GM21447 (cell line): ENCODE results near the gene ISM2.
A peak's percentile ranks its signal among the peaks of the same experiment; 100 is the strongest.

Experiments
- ATAC-seq: cut with Tn5 transposase; IDR thresholded peaks from one replicate; pipeline ENCODE4 v1.9.1; 2021; ENCODE audit not compliant: unreplicated experiment

ISM2 gene

DNA sequence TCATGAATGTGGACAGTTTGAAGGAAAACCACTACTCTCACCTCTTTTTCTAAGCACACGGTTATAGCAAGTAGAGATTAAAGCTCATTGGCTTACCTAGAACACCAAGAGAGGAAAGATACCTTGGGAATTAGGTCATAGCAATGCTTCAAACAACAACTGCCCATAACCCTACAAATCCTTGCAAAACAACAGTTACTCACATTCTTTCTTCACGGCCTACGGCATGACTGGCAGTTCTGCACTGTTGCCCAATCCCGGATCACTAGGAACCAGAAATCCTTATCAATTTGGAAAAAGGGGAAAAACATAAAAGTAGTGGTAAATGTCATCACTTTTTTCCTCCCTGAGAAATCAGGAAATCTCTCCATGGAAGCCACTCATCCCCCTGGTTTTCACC lies 9.6 kb upstream of the ISM2 start:
- ATAC-seq, result no peak

DNA sequence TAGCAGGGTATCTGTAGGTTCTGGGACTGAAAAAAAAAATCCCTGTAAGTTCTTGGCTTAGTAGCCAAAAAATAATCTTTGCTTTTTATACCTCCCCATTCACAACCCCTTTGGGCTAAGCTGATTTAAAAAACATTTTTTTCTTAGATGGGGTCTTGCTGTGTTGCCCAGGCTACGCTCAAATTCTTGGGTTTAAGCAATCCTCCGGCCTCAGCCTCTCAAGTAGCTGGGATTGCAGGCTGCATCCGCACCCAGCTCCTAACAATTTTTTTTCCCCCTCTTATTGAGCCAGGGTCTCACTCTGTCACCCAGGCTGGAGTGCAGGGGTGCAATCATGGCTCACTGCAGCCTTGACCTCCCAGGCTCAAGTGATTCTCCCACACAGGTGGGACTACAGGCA lies 9.1 kb upstream of the ISM2 start:
- ATAC-seq, result no peak

DNA sequence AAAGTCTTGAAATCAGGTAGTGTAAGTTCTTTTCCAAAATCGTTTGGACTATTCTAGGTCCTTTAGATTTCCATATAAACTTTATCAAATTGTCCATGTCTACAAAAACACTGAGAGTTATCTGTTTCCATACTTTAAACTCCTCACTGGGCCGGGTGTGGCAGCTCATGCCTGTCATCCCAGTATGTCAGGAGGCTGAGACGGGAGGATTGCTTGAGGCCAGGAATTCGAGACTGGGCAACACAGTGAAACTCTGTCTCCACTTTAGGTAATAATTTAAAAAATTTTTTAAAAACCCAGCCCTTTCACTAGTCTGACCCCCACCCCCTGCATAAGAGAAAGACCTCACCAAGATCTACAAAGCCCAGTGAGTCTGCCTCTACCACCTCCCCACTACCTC lies 6.4 kb upstream of the ISM2 start:
- no peak for ATAC-seq

DNA sequence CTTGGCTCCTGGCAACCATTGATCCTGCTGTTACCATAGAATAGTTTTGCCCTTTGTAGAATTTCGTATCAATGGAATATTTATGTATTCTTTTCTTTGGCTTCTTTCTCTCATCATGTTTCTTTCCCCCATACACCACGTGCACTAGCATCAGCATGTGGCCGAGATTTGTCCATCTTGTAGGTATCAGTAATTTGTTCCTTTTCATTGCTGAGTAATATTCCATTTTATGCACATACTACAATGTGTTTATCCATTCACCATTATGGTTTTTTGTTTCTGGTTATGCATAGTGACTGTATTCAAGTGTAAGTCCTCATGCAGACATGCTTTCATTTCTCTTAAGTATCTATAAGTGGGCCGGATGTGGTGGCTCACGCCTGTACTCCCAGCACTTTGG lies 4.5 kb upstream of the ISM2 start:
- no peak for ATAC-seq

DNA sequence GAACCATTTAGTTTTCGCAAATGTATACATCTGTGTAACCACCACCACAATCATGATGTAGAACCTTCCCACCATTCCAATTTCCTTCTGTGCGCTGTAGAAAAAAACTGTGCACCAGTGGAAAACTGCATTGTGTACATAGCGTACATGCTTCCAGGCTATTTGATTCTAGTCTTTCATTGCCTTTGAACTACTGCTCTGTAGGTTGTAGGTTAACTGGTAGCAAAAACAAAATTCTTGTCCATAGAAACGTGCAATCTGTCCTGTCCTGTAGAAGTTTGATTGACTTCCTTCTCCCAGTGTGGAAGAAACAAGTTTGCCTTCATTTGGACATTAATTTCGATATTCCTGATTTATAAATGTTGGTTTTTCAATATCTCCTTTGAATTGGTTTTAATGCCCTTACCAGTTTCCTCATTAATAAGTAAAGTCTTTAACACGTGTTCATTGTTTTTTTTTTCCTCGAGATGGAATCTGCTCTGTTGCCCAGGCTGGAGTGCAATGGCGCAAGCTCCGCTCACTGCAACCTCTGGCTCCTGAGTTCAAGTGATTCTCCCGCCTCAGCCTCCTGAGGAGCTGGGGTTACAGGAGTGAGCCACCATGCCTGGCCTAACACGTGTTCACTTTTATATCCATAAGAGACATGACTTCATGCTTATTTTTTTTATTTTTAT lies 3.6 kb upstream of the ISM2 start:
- no peak for ATAC-seq

DNA sequence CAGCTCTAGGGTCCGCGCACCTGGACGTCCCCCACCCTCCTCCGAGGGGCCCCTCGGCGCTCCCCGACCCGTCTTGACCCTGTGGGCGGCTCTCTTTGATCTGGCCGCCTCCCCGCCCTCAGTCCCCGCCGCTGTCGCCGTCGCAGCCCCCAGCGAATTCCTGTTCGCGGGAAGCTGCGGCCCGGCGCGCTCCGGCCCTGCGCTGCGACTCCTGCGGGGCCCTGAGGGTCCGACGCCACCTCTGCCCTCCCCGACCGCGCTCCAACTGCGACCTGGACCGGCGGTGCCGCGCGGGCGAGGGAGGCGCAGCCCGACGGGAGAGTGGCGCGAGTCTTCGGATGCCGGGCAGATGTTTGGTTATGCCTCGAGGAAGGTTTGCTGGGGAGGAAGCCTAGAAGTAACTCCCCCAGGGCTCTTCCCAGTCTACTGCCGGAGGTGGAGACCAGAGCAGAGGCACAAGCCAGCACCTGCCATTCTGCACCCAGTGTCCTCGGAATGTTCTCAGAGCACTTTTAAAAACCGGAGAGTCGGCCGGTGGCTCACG lies 440 bp upstream of the ISM2 start:
- no peak for ATAC-seq

DNA sequence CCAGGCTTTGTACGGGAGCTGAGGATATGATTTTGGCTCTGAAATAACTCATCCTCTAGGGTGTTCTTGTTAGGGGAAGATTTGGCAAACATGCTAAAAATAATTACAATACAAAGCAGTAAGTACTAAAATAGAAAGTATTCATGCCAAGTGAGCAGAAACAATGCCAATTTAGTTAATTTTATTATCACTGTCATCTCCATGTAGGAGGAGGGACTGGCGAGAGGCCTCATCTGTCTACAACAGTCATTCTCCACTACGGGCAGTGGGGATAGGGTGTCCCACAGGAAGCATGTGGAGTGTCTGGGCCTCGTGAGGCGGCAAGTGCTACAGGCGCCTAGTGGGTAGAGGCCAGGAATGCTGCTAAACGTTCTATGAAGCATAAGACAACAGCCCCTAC lies 3.3 kb downstream of the ISM2 start:
- ATAC-seq, result no peak

DNA sequence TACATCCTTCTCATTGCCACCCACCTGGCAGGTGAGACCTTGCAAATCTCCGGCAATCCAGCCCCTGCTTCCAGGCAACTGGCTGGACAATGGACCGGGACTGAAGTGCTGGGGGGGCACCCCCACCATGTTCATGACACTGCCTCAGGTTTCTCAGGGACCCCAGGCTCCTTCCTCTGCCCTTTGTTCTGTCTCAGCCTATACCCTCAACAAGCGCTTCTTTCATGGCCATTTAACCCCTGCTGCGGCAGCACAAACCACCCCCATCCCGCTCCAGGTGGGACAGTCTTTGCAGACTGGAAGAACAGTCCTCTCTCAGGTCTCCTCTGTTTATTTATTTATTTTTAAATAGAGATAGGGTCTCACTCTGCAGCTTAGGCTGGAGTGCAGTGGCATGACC lies 7.6 kb downstream of the ISM2 start:
- no peak for ATAC-seq

DNA sequence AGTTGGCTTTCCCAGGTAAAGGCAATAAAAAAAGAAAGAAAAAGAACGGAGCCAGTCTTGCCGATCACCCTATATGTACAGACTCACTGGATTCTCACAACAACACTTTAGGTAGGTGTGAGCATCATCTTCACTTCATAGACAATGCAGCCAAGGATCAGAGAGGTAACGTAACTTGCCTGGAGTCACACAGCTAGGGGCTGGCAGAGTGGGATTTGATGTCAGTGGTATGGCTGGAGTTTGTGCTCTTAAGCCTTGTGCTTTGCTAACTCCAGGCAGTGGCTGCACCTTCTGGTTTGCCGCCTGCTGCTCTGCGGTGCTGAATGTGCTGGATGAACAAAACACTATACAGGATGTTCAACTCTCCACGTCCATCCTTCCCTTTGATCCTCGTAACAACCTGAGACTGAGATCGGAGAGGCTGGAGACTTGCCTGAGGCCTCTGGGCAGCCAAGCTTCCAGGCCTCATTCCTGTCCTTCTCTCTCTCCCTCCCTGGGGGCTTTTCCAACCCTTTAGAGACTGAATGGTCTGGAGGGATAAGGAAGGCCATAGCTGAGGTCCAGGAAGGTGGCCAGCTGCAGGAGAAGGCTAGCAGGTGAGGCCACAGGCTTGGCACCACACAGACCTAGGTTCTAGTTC lies 8.1 kb downstream of the ISM2 start:
- no peak for ATAC-seq

DNA sequence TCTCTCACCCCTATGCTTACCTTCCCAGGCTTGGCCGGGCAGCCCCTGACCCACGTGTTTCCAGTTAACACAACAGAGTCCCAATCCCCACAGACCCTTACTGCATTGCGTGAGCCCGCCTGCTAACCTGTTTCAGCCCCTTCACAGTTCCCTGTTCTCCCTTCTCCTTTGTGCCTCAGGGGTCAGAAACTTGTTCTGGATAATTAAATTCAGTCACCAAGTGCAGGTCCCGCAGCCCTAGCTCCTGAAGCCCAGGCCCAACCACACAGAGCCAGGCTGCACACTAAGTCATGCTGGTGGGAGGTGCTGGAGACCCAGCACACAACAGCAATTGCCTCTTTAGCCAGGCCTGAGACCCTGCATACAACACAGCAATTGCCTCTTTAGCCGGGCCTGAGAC lies 9.6 kb downstream of the ISM2 start:
- no peak for ATAC-seq

DNA sequence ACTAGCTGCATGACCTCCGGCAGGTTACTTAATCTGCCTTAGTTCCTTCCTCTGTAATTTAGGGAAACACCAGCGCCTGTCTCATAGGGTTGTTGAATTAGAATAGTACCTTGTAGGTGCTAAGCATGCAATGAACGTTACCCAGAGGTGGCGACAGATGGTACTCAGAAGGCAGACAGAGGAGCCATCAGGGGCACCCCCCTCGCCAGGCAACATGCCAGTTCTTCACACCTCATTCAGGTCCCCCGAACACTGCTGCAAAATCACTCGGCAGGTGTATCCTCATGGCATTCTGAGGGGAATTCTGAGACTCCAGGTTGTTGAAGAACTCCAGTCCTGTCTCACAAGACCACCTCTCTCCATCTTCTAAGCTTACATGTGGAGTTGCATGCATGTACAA lies 10.1 kb downstream of the ISM2 start:
- no peak for ATAC-seq

DNA sequence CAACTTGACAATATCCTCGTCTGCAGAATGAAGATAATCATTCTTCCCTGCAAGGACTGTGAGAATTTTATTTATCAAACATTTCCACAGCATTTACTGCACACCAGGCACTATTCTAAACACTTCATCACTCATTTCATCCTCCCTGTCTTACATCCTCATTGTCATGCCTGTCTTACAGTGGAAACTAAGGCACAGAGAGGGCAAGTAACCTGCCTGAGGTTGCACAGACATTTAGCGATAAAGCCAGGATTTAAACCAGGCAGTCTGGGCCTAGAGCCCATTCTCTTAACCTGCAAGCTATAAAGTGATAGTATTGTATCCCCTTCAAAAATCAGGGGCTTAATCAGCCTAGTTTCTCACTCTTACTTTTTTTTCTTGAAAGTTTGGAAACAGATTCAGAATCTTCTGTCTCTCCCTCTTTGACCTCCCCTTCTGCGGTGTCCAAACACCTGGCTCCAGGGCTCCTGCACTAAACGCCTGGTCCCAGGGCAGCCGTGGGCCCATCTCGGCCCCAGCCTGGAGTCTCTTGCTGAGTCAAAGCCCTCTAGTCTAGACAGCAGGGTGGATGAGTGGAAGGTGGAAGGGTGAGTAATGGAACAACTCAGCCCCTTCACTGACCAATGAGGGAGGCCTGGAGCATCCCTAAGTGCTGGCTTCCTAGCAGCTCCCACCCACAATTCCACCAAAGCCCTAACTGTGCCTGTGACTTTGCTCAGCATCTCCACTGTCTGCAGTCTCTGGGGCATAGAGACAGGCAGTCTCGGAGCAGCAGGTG lies 12.5 kb downstream of the ISM2 start:
- no peak for ATAC-seq

DNA sequence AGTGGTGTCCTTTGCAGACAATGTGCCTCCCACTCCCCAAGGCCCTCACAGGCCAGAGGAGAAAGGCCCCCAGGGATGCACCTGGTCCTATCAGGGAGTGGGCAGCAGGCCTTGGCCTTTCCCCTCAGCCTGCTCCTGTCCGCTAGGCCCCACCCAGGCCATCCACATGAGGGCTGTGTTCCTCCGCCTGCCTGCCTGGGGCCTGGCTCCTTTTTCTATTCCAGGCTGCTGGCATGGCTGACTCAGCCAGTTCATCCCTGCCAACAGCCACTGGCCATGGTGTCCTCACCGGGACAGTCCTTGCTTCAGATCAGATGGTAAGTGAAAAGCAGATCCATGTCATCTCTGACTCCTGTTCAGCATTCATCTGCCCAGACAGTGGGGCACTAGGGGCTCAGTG lies 13.4 kb downstream of the ISM2 start:
- no peak for ATAC-seq

DNA sequence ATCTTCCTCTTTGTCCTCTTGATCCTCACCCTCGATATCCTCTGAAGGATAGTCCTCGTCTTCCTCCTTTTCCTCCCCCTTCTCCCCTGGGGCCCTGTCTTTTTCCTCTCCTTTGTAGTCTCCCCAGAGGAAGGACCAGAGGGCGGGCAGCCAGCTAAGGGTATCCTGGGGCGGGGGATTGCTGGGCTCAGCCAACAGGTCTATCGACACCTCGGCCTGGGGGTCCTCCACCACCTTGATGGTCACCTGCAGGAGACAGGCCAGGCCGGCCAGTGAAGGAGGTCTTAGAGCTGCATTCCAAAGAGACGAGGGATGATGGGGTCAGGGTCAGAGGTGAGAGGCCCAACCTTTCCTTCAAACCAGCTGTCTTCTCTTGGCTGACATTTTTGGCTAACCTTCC lies 16.2 kb downstream of the ISM2 start:
- ATAC-seq, result no peak

DNA sequence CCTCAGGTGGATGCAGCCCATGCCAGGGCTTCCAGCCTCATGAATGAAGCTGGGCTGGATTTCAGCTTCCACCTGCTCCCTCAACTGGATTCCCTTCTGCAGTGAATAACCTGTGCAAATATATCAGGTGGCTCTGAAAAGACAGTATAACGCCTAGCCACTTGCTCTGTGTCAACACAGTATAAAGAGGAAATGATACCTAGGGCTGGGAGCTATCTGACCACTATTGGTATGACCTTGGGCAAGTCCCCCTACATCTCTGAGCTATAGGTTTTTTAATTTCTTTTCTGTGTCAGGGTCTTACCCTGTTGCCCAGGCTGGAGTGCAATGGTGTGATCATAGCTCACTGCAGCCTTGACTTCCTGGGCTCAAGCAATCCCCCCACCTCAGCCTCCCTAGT lies 19.8 kb downstream of the ISM2 start:
- ATAC-seq, result peak; percentile 92

DNA sequence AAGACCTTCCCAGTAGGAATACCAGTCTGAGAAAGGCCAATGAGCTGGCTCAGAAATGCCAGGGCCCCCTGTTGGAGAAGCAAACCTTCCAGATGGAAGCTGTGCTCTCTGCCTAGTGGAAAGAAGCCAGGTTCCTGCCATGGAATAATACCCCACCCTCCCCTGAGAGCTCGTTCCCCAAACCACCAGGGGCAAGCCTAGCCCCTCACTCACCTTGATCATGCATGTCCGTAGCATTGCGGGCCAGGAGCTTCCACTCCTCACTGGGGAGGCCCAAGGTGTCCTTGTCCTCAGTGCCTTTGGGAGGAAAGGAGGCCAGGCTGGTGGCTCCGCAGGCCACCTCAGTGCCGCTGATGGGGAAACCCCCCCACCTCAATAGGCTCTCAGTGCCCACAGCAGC lies 20.6 kb downstream of the ISM2 start:
- ATAC-seq, result no peak

DNA sequence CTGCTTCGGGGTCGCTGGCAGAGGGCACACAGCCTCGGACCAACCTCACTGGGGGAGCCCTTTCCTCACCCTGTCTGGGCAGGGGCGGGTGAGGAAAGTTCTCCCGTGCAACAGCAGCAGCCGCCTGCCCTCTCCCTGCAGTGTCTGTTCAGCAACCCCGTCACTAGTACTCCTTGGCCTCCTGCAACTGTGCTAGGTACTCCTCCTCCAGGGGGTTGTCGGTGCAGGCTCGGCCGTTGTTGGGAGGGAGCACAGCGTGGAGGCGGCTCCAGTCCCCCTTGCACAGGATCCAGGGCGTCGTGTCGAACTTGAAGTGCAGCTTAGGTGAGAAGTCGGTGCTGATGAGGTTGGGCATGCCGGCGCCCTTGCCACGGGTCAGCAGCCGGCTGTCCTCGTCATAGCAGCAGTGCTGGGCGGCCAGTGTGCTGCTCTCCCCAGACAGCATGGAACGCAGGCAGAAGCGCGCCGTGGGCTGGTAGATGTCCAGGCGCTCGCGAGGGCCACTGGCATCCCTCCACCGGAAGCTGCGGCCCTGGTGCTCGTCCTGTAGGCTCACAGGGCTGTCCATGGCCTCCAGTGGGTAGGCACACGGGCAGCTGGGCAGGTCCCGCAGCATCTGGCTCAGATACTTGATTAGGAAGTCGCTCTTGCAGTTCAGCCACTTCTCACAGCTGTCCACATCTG lies 23.0 kb downstream of the ISM2 start:
- no peak for ATAC-seq

DNA sequence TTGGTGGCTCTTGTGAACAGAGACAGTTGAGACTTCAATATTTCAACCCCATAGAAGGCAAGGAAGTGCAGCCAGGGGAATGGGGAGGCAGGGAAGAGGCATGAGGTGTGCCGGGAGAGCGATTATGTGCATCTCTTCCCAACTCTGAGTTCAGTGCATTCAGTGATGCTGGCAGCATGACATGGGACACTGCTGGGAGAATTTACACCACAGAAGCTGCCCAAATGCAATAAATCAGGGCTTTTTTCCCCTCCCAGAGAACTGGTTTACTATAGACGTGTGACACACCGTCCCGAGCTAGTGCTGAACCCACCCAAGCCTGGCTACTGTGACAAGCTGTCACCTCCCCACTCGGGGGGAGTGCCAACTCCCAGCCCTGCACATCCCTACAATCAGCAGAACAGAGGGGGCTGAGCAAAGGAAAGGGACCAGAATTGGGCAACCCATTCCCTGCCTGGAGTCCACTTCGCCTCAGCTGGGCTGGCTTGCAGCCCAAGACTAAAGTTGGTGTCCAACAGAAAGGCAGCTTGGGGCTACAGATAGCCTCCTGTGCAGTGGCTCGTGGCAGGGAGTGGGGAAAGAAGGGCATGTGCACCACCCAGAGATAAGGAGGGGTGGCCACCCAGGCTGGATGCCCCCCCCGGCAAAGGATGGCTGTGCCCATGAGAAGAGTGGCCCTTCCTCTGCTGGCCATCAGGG lies 24.0 kb downstream of the ISM2 start:
- ATAC-seq, result no peak

DNA sequence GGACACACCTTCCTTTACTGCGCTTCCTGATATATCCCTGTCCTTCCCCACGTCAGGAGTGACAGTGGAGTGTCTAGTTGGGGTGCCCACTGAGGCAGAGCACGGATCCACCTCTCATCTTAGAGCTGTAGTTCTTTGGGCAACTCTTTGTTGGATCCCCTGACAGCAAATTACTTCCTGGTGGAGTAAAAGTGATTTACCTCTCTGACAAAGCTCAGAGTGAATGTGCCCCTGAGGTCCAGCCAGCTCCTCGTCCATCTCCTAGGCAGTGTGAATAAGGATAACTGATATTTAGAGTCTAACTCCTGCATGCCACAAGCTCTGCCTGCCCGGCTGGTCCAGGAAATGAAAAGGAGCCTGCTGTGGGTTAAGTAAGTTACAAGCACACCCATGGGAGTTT lies 24.7 kb downstream of the ISM2 start:
- ATAC-seq, result no peak

DNA sequence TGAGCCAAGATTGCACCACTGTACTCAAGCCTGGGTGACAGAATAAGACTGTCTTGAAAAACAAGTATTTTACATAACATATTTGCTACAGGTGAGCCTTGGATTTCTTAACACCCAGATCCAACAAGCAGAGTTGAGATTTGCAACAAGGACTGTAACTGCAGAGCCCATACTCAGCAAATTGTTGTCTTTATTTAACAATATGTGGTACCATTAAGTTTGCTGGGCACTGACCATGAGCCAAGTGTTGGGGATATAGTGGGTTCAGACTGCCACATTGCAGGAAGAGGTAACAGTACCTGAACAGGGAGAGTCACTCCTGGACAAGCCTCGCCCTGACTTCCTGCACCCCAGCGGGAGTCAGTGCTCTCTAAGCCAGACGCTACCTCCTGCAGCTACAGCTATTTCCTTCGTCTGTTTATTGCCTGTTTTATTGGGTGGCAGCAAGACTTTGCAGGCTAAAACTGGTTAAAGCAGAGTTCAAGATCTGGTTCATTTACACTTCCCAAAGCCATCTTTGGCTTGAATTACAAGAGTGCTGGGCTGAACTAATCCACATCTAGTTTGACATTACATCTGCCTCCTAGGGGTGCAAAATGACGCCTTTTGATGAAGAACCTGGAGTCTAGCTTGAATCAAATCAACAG lies 28.3 kb downstream of the ISM2 start:
- ATAC-seq, result no peak
